CD4-positive, alpha-beta T cell treated with Interleukin-4 for 4 hours (primary cell): ENCODE results near the gene DGKH.

Experiments used
- DNase-seq: peaks from one replicate; pipeline ENCODE4 v3.0.0-alpha.2; 2020

Gene DGKH

GRCh38 chr13:42246541-42246940 lies 198.1 kb downstream of the DGKH start:
- DNase-seq: no peak

GRCh38 chr13:42247883-42248282 lies 199.4 kb downstream of the DGKH start:
- DNase-seq: no peak

- DNase-seq: no peak
Measured at GRCh38 chr13:42255886-42256285, 207.4 kb downstream of the DGKH start.

- DNase-seq: no peak
Measured at GRCh38 chr13:42258747-42259146, 210.3 kb downstream of the DGKH start.

- no peak for DNase-seq
Measured at GRCh38 chr13:42259515-42259914, 211.1 kb downstream of the DGKH start.

GRCh38 chr13:42260903-42261654 lies 212.6 kb downstream of the DGKH start:
- DNase-seq: no peak

GRCh38 chr13:42266473-42266872 lies 218.0 kb downstream of the DGKH start:
- no peak for DNase-seq

GRCh38 chr13:42270160-42270856 lies 221.9 kb downstream of the DGKH start:
- DNase-seq: no peak

GRCh38 chr13:42270857-42271215 lies 222.4 kb downstream of the DGKH start:
- DNase-seq: no peak

- DNase-seq: peak; percentile 98
Measured at GRCh38 chr13:42271337-42272114, 223.1 kb downstream of the DGKH start.

GRCh38 chr13:42272115-42272803 lies 223.8 kb downstream of the DGKH start, which contains the start of gene AKAP11:
AKAP11 (plus strand) TSS chr13:42272152; CDS start chr13:42286349, 14,197 bp downstream.
- DNase-seq: peak; percentile 16

- DNase-seq: no peak
Measured at GRCh38 chr13:42272804-42273175, 224.3 kb downstream of the DGKH start.

GRCh38 chr13:42274386-42275097 lies 226.1 kb downstream of the DGKH start:
- no peak for DNase-seq

GRCh38 chr13:42275098-42275471 lies 226.6 kb downstream of the DGKH start:
- DNase-seq: peak; percentile 20

GRCh38 chr13:42275506-42275905 lies 227.1 kb downstream of the DGKH start:
- DNase-seq: peak; percentile 47

GRCh38 chr13:42276683-42277082 lies 228.2 kb downstream of the DGKH start:
- DNase-seq: no peak

GRCh38 chr13:42277618-42278276 lies 229.3 kb downstream of the DGKH start:
- no peak for DNase-seq

GRCh38 chr13:42279080-42279479 lies 230.6 kb downstream of the DGKH start:
- peak; percentile 58 for DNase-seq

- DNase-seq: no peak
Measured at GRCh38 chr13:42279986-42280385, 231.5 kb downstream of the DGKH start.

- DNase-seq: no peak
Measured at GRCh38 chr13:42280537-42280936, 232.1 kb downstream of the DGKH start.

GRCh38 chr13:42283574-42283973 lies 235.1 kb downstream of the DGKH start:
- DNase-seq: no peak

GRCh38 chr13:42284068-42284467 lies 235.6 kb downstream of the DGKH start:
- DNase-seq: no peak
